Left lung (tissue), 10 donors: ENCODE results near the gene RPAP3. TPM values are rescaled to one million over a fixed set of nuclear protein-coding genes. Genes with fewer than 3 reads are reported as not detected.
A peak's percentile ranks its signal among the peaks of the same experiment; 100 is the strongest.

ENCODE experiments used
- ATAC-seq: fragments of 200-7000 bp; cut with Tn5 transposase; one replicate; pipeline ENCODE4 v1.9.1; 2020; ENCODE audit warnings: moderate library complexity
- DNase-seq, 4 donors: peaks; one replicate each; pipeline ENCODE4 v3.0.0-alpha.2; 2013 to 2020
- H3K27ac ChIP-seq, 2 donors: fragments of 200-600 bp; sonication (generic) in 1 of 2; one replicate each; pipeline versions ENCODE4 v1.5.0 to v1.8.0; 2020 to 2021
- H3K27me3 ChIP-seq, 2 donors: fragments of 200-600 bp; sonication (generic) in 1 of 2; one replicate each; pipeline versions ENCODE4 v1.5.0 to v1.8.0; 2020 to 2021
- H3K36me3 ChIP-seq, 2 donors: fragments of 200-600 bp; sonication (generic) in 1 of 2; one replicate each; pipeline versions ENCODE4 v1.5.0 to v1.8.0; 2020 to 2021
- H3K4me1 ChIP-seq, 2 donors: fragments of 200-600 bp; one replicate each; pipeline ENCODE4 v1.8.0; 2021
- H3K4me3 ChIP-seq, 2 donors: fragments of 200-600 bp; sonication (generic) in 1 of 2; one replicate each; pipeline versions ENCODE4 v1.5.0 to v1.8.0; 2020 to 2021; ENCODE audit warnings: mild to moderate bottlenecking in 1 of 2
- H3K9me3 ChIP-seq, 2 donors: fragments of 200-600 bp; sonication (generic) in 1 of 2; one replicate each; pipeline versions ENCODE4 v1.5.0 to v1.8.0; 2020 to 2021
- intact Hi-C, 2 donors: fragments of 100-400 bp; cut with DNase I; formaldehyde crosslinking; loops; one replicate each; pipeline versions ENCODE4 v1.11.2 to v1.14.2; 2022
- polyA plus RNA-seq, 6 donors: library from polyadenylated mRNA; unstranded; fragments of 120-200 nt; gene quantifications; one replicate each; pipeline ENCODE4 v1.2.1, GENCODE V29; 2013; ENCODE audit not compliant: insufficient read length in 6 of 6
- total RNA-seq, 2 donors: library from RNA; stranded (reverse); fragmentation: NEBNext Ultra II Directional; extraction: Animal tissue kit (Norgen Biotek cat#: 25700); gene quantifications; one replicate each; pipeline ENCODE4 v1.2.1, GENCODE V29; 2021
- TF ChIP-seq, protein P1 (sequence below), 2 donors: fragments of 200-600 bp; sonication (generic) in 1 of 2; IDR thresholded peaks; one replicate each; pipeline versions ENCODE4 v1.5.0 to v1.8.0; 2021; ENCODE audit warnings: antibody characterized with exemption in 2 of 2
- donor health status: DM: no; HTN: yes; CAD: no.
- donor health status: DM: no; HTN: no; CAD: no.

RPAP3 gene
- total and polyA plus RNA-seq, 8 donors, result 18.5 to 41.6 (median 35.1) TPM

DNA sequence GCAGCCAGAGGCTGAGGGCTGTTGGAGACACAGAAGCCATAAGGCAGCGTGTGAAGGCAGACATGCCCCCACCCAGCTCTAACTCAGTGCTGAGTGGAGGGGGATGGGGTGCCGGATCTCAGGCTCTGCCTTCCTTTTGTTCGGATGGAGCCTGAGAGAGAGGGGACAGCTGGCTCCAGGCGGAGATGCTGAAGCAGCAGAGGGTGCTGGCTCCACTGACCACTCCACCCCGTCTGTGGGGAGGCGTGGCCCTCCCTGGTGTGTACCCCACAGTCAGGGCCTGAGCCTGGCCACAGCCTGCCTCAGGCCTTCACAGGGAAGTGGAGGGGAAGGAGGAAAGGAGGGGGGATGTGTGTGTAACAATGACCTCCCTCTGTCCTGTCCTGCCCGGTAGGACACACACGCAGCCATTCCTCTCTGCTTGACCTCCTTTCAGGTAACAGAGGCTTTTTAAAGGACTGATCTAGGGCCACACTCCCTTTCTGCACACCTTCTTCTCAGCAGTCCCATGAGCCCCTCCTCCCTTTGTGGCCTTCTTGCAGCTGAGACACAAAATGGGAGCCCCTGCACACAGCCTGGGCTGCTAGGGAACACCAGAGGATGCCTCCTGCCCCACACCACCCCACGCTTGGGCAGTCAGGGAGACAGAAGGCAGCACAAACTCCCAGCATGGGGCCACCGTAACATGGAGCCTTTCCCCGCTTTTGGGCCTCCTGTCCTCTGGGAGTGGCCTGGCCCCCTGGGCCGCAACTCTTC is 29.1 kb upstream of the RPAP3 start:
- Histone ChIP-seq H3K4me1 (peaks cover 20 to 39% of the 10 kb centered on the region in 2 donors), H3K9me3 (no peaks in the 10 kb centered on the region), H3K36me3 (no peaks in the 10 kb centered on the region), H3K27ac (no peak overlapping the region), H3K27me3 (no peaks in the 10 kb centered on the region), H3K4me3 (no peak overlapping the region)
- peak in 1 of 4 donors; percentile 74 for DNase-seq
- intact Hi-C loops, result no loop called here
- TF ChIP-seq, protein P1, sequence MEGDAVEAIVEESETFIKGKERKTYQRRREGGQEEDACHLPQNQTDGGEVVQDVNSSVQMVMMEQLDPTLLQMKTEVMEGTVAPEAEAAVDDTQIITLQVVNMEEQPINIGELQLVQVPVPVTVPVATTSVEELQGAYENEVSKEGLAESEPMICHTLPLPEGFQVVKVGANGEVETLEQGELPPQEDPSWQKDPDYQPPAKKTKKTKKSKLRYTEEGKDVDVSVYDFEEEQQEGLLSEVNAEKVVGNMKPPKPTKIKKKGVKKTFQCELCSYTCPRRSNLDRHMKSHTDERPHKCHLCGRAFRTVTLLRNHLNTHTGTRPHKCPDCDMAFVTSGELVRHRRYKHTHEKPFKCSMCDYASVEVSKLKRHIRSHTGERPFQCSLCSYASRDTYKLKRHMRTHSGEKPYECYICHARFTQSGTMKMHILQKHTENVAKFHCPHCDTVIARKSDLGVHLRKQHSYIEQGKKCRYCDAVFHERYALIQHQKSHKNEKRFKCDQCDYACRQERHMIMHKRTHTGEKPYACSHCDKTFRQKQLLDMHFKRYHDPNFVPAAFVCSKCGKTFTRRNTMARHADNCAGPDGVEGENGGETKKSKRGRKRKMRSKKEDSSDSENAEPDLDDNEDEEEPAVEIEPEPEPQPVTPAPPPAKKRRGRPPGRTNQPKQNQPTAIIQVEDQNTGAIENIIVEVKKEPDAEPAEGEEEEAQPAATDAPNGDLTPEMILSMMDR (IDR thresholded peaks at IDR 0.05), result no peak
- no peak for ATAC-seq

- no peak for DNase-seq
- H3K36me3 ChIP-seq, result no peaks in the 10 kb centered on the region
- no peak overlapping the region for H3K4me3 ChIP-seq
- no peak for ATAC-seq
- intact Hi-C loops, result no loop called here
- H3K27me3 ChIP-seq, result no peaks in the 10 kb centered on the region
- H3K4me1 ChIP-seq, result peaks cover 20 to 37% of the 10 kb centered on the region in 2 donors
- H3K27ac ChIP-seq, result no peak overlapping the region
- TF ChIP-seq, protein P1 (IDR thresholded peaks at IDR 0.05), result no peak
- no peaks in the 10 kb centered on the region for H3K9me3 ChIP-seq
Observed at GRCh38 chr12:47733142-47733541, 27.3 kb upstream of the RPAP3 start.

DNA sequence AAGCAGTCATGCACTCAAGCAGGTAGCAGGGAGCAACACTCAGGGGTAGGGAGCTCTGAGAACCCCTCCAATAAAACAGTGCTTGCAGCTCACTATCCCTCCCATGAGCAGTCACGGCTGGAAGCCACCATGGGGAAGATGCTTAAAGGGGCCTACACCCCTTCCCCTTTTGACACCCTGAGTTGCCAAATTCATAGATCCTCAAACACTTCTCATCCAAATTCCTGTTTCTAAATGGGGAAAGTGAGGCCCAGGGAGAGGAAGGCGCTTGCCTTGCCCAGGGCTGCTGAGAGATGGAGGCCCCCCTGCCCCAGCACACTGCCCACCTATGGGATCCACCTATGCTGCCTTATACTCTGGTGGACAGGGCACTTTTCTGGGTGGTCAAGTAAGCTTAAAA is 26.7 kb upstream of the RPAP3 start:
- intact Hi-C loops, result no loop called here
- no peaks in the 10 kb centered on the region for H3K9me3 ChIP-seq
- no peaks in the 10 kb centered on the region for H3K27me3 ChIP-seq
- DNase-seq (no peak), ATAC-seq (no peak)
- peaks cover 17 to 31% of the 10 kb centered on the region in 2 donors for H3K4me1 ChIP-seq
- H3K4me3 ChIP-seq, result no peak overlapping the region
- TF ChIP-seq, protein P1 (IDR thresholded peaks at IDR 0.05), result no peak
- no peaks in the 10 kb centered on the region for H3K36me3 ChIP-seq
- H3K27ac ChIP-seq, result no peak overlapping the region

- no peak overlapping the region for H3K4me3 ChIP-seq
- H3K4me1 ChIP-seq, result peaks cover 9 to 24% of the 10 kb centered on the region in 2 donors
- no peaks in the 10 kb centered on the region for H3K9me3 ChIP-seq
- ATAC-seq (no peak), DNase-seq (no peak)
- TF ChIP-seq, protein P1 (IDR thresholded peaks at IDR 0.05), result no peak
- no peak overlapping the region for H3K27ac ChIP-seq
- H3K36me3 ChIP-seq, result no peaks in the 10 kb centered on the region
- intact Hi-C loops, result no loop called here
- H3K27me3 ChIP-seq, result no peaks in the 10 kb centered on the region
Observed at GRCh38 chr12:47731723-47732122, 25.9 kb upstream of the RPAP3 start.

- intact Hi-C loops, result no loop called here
- TF ChIP-seq, protein P1 (IDR thresholded peaks at IDR 0.05), result no peak
- H3K27ac ChIP-seq, result no peak overlapping the region
- DNase-seq (no peak), ATAC-seq (peak; percentile 68)
- H3K9me3 ChIP-seq, result no peaks in the 10 kb centered on the region
- no peaks in the 10 kb centered on the region for H3K36me3 ChIP-seq
- H3K27me3 ChIP-seq, result no peaks in the 10 kb centered on the region
- H3K4me3 ChIP-seq, result no peak overlapping the region
- H3K4me1 ChIP-seq, result peaks cover 0 to 13% of the 10 kb centered on the region in 2 donors
Observed at GRCh38 chr12:47730341-47730744, 24.5 kb upstream of the RPAP3 start.
